SKM-1 (cell line): ENCODE results near the gene NPB.

Source experiments
- DNase-seq: peaks from one replicate; lab custom pipeline; 2025; ENCODE audit not compliant: unreplicated experiment; lab: John Stamatoyannopoulos, UW

Gene NPB

DNA sequence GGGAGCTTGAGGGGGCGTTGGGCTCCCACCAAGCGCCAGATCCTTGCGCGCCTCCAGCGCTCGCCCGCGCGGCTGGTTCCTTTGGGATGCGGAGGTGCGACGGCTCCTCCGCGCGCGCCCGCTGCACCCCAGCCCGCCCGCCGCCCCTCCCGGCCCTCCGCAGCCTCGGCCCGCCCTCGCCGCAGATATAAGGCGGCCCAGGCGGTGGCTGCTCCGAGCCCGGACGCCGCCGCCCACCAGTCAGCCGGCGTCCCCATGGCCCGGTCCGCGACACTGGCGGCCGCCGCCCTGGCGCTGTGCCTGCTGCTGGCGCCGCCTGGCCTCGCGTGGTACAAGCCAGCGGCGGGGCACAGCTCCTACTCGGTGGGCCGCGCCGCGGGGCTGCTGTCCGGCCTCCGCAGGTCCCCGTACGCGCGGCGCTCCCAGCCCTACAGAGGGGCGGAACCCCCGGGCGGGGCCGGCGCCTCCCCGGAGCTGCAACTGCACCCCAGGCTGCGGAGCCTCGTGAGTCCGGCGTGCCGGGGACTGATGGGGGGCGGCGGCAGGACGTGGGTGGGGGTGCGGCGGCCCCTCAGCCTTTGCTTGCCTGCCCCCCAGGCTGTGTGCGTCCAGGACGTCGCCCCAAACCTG is at the start of gene NPB:
Gene NPB, plus strand, starts transcription at position 216 of the 630 bp plus-strand sequence. Its CDS starts 40 bp downstream, at position 256.
- DNase-seq, result no peak

DNA sequence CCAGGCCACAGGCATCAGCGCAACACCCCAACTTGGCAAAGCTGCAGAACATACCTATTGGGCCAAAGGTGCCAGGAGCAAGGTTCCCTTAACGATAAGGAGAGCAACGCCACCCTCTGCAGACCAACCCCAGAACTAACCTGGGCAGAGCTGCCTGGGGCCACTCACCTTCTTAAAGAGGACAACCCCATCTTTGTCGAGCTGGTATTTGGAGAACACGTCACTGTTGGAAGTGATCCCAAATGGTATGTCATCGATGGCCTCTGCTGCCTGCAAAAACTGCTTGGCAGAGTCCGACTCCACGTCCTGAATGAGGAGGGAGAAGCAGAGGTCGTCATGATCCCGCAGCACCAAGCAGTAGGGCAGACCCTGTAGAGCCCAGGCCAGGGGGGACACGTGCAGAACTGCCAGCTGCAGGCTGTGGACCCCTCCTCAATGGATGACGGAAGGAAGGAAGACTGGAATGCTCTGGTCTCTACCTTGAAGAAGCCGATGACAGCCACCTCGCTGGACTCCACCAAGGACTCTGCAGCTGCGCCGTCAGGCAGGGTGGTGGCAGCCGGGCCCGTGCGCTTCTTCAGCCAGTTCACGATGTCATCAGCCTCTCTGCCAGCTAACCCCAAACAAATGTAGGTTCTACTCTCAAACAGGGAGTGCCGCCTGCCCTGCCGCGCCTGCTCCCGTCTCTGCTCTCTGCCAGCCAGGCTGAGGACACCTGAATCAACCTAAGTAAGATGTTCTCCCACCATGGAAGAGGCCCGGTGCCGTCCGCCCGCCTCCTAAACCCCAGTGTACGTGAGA is 46.9 kb upstream of the NPB start:
- no peak for DNase-seq

GRCh38 chr17:81858170-81858966 is 43.7 kb upstream of the NPB start:
- no peak for DNase-seq

- DNase-seq, result no peak
These were observed 42.8 kb upstream of the NPB start for GRCh38 chr17:81858967-81859905.

GRCh38 chr17:81859906-81860755 is 41.9 kb upstream of the NPB start, which contains the start of gene P4HB:
Gene P4HB, minus strand, starts transcription at chr17:81860535. Its CDS starts 64 bp downstream, at chr17:81860471.
- no peak for DNase-seq

- DNase-seq, result peak; percentile 99
These were observed 41.1 kb upstream of the NPB start for GRCh38 chr17:81860756-81861568.

DNA sequence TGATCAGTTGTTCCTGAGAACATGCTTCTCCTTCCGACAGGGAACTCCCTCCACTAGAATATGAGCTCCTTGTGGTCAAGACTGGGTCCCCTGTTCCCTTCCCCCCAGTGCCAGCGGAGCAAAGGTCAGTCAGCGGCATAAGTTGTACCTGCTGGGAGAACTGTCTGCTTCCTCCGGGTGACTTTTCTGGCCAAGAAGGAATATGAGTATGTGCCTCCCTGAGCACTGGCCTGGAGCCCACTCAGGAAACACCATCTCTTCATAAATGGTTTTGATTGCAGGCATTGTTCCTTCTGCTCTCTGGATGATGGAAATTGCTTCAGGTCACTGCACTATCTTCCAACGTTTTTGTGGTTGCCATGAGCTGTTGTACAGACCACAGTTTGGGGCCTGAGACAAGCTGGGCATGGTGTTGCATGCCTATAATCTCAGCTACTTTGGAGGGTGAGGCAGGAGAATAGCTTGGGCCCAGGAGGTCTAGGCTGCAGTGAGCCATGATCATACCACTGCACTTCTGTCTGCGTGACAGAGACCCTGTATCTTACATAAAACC is 38.8 kb upstream of the NPB start:
- DNase-seq, result no peak

- no peak for DNase-seq
These were observed 37.9 kb upstream of the NPB start for GRCh38 chr17:81863833-81864768.

GRCh38 chr17:81865358-81865732 is 36.7 kb upstream of the NPB start:
- no peak for DNase-seq

DNA sequence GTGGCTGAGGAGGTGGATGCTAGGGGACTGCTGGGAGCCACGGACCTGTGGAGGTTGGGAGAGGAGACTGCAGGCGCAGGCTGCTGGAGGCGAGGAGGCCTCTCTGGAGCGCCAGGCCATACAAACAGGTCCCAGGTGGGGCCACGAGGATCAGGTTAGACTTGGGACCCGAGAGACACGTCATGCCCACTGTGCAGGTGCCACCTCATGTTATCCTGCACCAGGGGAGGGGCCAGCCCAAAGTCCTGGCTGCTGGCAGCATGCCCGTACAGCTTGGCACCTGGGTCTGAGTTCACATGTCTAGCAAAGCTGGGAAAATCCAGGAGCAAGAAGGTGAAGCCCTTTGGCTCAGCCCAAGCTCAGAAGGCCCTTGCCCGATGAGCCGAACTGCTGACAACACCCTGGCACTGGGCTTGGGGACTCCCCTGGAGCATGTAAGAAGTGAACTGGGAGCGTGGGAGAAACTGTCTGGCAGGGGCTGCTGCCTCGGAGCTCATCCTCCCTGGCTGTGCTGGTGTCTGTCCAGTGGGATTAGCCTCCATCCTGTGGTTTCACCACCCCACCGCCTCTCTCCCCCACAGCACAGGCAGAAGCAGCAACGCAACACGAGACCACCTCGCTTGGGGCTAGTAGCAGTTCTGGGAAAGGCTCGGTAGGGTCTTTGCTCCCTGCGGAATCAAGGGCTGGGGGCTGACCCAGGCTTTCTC is 36.2 kb upstream of the NPB start:
- no peak for DNase-seq

DNA sequence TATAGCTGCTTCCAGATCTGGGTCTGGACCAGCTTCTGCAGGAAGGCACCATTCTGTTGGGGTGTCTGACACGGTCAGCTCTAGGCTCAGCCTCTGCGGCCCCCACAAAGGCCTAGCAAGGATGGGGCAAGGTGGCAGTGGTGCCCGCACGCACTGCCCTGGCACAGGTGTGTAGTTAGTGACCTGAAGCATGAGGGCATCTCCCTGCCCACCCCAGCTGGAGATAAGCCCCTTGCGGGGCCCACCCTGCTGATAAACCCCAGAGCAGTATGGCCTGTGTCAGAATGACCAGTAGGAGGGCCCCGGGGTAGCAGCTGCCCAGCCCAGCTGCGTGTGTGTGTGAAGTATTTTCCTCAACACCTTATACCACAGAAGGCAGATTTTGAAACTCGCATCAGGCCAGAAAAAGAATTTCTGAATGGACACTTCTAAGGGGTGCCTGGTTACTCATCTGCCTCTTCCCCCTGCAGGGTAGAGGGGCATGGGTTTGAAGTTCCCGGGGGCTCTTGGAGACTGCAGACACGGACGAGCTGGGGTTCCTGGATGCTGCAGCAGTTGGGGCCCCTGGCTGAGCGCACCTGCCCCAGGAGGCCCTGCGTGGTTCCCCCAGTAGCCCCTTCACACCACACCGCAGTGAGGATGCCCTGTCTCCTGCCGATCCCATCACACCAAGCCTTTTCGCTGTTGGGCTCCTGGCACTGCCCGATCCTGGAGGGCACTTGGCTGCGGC is 35.4 kb upstream of the NPB start:
- DNase-seq, result no peak

DNA sequence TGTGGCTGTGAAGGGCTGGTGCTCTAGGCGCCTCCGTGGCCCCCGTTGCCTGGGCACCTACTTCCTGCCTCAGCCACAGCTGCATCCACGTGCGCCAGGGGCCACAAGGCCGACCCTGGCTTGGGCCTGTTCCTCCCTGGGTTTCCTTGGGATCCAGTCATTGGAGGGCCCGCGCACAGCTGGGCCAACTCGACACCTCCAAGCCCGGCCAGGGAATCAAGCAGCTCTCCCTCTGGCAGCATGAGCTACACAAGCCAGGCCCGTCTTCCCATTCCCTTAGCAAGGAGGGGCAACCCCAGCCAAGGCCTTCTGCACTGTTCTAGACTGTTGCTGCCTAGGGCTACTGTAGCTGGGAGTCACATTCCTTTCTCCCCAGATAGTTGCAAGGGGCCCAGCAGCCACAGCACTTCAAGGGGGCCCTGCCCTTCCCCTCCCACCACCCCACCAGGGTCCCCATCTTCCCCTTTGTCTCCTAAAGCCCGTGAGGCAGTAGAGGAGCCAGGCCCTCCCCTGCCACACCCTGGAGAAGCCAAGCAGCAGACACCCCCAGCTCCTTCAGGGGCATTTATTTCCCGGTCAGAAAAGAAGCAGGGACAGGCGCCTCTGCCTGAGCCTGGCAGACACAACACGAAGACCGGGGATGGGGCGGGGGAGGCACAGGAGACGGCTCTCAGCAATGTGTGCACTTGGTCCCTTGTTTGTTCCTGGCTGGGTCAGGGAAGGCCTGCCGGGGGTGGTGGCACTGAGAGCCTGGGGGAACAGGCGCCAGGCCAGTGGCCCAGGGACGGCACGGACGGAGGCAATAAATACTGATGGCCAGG is 34.7 kb upstream of the NPB start:
- no peak for DNase-seq

- no peak for DNase-seq
These were observed 33.9 kb upstream of the NPB start for GRCh38 chr17:81867991-81868673.

- no peak for DNase-seq
These were observed 33.3 kb upstream of the NPB start for GRCh38 chr17:81868674-81869220.
